ENCODE measurements around the gene KATNAL2.
A peak's percentile ranks its signal among the peaks of the same experiment; 100 is the strongest.

The KATNAL2 gene

DNA sequence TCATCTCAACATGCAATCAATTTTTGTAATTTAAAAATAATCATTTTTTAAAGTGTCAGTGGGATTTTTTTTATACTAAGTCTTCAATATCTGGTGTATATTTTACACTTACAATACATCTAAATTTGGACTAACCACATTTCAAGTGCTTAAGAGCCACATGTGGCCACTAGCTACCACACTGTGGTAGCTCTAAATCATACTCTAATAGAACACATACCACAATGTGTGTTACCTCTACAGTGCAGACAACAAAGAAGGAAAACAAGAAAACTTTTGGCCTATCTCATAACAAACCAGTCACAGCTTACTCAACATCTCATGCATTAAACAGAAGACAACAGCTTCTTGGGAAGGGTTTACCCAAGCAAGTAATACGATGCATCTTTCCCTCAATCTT is 24.6 kb upstream of the KATNAL2 start:
- no peak for ATAC-seq
- no peak for TF ChIP-seq SNAI2 (CRISPR knock-in tag; IDR thresholded peaks at IDR 0.05)
- no peak for TF ChIP-seq TCF4 (CRISPR knock-in tag; IDR thresholded peaks at IDR 0.05; ENCODE audit: borderline replicate concordance)
- no peak for TF ChIP-seq ZNF70 (CRISPR knock-in tag; IDR thresholded peaks at IDR 0.05)

DNA sequence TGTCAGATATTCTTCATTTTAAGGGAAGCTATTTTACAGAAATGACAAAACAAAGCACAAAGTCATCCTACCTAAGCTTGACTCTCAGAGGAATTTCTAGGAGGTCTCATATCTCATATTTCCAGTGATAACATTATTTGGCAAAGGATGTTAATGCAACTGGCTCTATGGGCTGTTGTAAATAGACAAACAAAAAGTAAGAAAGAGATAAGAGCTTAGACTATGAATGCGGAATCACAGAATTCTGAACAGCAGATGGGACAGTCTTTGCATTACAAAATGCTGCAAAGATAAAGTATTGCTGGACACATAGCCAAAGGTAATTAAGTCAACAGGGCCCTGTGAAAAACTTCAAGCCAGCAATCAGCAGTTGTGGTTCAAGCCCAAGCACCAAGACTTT is 24.0 kb upstream of the KATNAL2 start:
- no peak for ATAC-seq

DNA sequence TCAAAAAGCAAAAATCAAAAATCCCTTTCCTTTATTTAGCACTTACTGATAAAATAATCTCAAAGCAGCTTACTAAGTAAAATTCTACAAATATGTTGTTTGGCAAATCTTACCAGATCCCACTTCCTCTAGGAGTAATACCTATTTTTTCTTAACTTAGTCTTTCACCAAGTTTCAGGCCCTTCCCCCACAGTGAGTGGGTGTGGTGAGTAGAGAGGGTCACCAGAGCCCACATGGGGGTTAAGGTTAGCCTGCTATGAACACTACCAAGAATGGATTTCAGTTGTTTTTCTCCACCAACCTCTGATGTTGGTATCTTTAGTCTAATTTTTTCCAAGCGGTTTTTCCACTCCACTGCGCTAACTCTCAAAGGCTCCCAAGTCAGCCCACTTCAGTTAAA is 23.3 kb upstream of the KATNAL2 start:
- TF ChIP-seq, protein P1, sequence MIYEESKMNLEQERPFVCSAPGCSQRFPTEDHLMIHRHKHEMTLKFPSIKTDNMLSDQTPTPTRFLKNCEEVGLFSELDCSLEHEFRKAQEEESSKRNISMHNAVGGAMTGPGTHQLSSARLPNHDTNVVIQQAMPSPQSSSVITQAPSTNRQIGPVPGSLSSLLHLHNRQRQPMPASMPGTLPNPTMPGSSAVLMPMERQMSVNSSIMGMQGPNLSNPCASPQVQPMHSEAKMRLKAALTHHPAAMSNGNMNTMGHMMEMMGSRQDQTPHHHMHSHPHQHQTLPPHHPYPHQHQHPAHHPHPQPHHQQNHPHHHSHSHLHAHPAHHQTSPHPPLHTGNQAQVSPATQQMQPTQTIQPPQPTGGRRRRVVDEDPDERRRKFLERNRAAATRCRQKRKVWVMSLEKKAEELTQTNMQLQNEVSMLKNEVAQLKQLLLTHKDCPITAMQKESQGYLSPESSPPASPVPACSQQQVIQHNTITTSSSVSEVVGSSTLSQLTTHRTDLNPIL (CRISPR knock-in tag; IDR thresholded peaks at IDR 0.05; ENCODE audit: low read depth): no peak
- TF ChIP-seq ARNTL (CRISPR knock-in tag; IDR thresholded peaks at IDR 0.05; ENCODE audit: borderline replicate concordance, low read depth): no peak
- TF ChIP-seq, protein P2, sequence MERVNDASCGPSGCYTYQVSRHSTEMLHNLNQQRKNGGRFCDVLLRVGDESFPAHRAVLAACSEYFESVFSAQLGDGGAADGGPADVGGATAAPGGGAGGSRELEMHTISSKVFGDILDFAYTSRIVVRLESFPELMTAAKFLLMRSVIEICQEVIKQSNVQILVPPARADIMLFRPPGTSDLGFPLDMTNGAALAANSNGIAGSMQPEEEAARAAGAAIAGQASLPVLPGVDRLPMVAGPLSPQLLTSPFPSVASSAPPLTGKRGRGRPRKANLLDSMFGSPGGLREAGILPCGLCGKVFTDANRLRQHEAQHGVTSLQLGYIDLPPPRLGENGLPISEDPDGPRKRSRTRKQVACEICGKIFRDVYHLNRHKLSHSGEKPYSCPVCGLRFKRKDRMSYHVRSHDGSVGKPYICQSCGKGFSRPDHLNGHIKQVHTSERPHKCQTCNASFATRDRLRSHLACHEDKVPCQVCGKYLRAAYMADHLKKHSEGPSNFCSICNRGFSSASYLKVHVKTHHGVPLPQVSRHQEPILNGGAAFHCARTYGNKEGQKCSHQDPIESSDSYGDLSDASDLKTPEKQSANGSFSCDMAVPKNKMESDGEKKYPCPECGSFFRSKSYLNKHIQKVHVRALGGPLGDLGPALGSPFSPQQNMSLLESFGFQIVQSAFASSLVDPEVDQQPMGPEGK (CRISPR knock-in tag; IDR thresholded peaks at IDR 0.05; ENCODE audit: borderline replicate concordance): no peak
- no peak for TF ChIP-seq SNAI2 (CRISPR knock-in tag; IDR thresholded peaks at IDR 0.05)
- no peak for ATAC-seq

More for the DNA sequence above, 24.0 kb upstream of the KATNAL2 start:
- TF ChIP-seq RARB (CRISPR knock-in tag; IDR thresholded peaks at IDR 0.05) (no peak), ZC3H10 (CRISPR knock-in tag; IDR thresholded peaks at IDR 0.05) (no peak), ESRRG (CRISPR knock-in tag; IDR thresholded peaks at IDR 0.05) (no peak), TOX (CRISPR knock-in tag; IDR thresholded peaks at IDR 0.05; ENCODE audit: borderline replicate concordance) (no peak), CSDC2 (CRISPR knock-in tag; IDR thresholded peaks at IDR 0.05) (no peak), ZNF70 (CRISPR knock-in tag; IDR thresholded peaks at IDR 0.05) (no peak)

DNA sequence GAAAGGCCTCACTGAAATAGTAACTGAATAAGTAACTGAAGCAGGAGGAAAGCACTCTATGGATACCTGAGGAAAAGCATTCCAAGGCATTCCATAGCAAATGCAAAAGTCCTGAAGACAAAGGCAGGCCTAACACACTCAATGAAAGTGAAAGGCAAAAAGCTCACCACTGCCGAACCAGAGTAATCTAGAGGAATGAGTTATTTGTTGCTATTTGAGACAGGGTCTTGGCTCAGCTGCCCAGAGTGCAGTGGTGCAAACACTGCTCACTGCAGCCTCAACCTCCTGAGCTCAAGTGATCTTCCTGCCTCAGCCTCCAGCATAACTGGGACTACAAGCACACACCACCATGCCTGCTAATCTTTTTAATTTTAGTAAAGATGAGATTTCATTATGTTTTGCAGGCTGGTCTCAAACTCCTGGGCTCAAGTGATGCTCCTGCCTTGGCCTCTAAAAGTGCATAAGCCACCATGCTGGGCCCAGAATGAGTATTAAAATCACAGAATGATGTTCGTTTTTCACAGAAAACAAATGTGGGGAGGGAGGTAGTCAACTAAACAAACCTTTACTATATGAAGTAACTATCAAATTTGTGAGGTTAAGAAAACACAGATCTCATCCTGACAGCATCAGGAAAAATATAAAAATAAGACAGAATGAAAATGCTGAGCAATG is 18.0 kb upstream of the KATNAL2 start:
- ATAC-seq: peak; percentile 34
- no peak for TF ChIP-seq TOX (CRISPR knock-in tag; IDR thresholded peaks at IDR 0.05; ENCODE audit: borderline replicate concordance)
- TF ChIP-seq ZNF70 (CRISPR knock-in tag; IDR thresholded peaks at IDR 0.05): no peak
- TF ChIP-seq, protein P1 (CRISPR knock-in tag; IDR thresholded peaks at IDR 0.05; ENCODE audit: low read depth): no peak
- no peak for TF ChIP-seq ZC3H10 (CRISPR knock-in tag; IDR thresholded peaks at IDR 0.05)
- no peak for TF ChIP-seq ZNF565 (CRISPR knock-in tag; conservative IDR thresholded peaks at IDR 0.05; ENCODE audit: low read depth)
- TF ChIP-seq ARNTL (CRISPR knock-in tag; IDR thresholded peaks at IDR 0.05; ENCODE audit: borderline replicate concordance, low read depth): no peak
- no peak for TF ChIP-seq ESRRG (CRISPR knock-in tag; IDR thresholded peaks at IDR 0.05)

DNA sequence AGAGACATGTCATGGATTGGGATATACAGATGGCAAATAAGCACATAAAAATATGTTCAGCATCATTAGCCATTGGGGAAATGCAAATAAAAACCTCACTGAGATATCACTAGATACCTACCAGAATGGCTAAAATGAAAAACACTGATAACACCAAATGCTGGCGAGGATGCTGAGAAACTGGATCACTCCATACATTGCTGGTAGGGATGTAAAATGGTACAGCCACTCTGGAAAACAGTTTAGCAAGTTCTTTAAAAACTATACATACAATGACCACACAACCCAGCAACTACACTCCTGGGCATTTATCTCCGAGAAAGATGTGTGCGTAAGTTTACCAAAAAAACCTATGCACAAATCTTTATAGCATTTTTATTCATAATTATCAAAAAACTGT is 14.0 kb upstream of the KATNAL2 start:
- TF ChIP-seq SNAI2 (CRISPR knock-in tag; IDR thresholded peaks at IDR 0.05) (no peak), ESRRG (CRISPR knock-in tag; IDR thresholded peaks at IDR 0.05) (no peak), ZNF8 (CRISPR knock-in tag; IDR thresholded peaks at IDR 0.05) (no peak), RARB (CRISPR knock-in tag; IDR thresholded peaks at IDR 0.05) (no peak)
- TF ChIP-seq, protein P3, sequence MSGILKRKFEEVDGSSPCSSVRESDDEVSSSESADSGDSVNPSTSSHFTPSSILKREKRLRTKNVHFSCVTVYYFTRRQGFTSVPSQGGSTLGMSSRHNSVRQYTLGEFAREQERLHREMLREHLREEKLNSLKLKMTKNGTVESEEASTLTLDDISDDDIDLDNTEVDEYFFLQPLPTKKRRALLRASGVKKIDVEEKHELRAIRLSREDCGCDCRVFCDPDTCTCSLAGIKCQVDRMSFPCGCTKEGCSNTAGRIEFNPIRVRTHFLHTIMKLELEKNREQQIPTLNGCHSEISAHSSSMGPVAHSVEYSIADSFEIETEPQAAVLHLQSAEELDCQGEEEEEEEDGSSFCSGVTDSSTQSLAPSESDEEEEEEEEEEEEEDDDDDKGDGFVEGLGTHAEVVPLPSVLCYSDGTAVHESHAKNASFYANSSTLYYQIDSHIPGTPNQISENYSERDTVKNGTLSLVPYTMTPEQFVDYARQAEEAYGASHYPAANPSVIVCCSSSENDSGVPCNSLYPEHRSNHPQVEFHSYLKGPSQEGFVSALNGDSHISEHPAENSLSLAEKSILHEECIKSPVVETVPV (CRISPR knock-in tag; IDR thresholded peaks at IDR 0.05): no peak
- TF ChIP-seq, protein P4, sequence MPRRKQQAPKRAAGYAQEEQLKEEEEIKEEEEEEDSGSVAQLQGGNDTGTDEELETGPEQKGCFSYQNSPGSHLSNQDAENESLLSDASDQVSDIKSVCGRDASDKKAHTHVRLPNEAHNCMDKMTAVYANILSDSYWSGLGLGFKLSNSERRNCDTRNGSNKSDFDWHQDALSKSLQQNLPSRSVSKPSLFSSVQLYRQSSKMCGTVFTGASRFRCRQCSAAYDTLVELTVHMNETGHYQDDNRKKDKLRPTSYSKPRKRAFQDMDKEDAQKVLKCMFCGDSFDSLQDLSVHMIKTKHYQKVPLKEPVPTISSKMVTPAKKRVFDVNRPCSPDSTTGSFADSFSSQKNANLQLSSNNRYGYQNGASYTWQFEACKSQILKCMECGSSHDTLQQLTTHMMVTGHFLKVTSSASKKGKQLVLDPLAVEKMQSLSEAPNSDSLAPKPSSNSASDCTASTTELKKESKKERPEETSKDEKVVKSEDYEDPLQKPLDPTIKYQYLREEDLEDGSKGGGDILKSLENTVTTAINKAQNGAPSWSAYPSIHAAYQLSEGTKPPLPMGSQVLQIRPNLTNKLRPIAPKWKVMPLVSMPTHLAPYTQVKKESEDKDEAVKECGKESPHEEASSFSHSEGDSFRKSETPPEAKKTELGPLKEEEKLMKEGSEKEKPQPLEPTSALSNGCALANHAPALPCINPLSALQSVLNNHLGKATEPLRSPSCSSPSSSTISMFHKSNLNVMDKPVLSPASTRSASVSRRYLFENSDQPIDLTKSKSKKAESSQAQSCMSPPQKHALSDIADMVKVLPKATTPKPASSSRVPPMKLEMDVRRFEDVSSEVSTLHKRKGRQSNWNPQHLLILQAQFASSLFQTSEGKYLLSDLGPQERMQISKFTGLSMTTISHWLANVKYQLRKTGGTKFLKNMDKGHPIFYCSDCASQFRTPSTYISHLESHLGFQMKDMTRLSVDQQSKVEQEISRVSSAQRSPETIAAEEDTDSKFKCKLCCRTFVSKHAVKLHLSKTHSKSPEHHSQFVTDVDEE (CRISPR knock-in tag; IDR thresholded peaks at IDR 0.05): no peak
- ATAC-seq: no peak
